ENCODE data around the gene FOXO1.

The FOXO1 gene

GRCh38 chr13:40613192-40613818 lies 53.1 kb downstream of the FOXO1 start:
- peak; percentile 85 for FAIRE-seq
- peak; percentile 27 for DNase-seq (ENCODE audit: insufficient read length)
- peak; percentile 41; the same call in 1 of the 2 replicates for TF ChIP-seq POLR2A (IDR thresholded peaks at IDR 0.05; ENCODE audit: low read depth, low read length)
- TF ChIP-seq TAF1 (IDR thresholded peaks at IDR 0.05; ENCODE audit: borderline replicate concordance, low read depth, low read length) = no peak
- TF ChIP-seq POLR2AphosphoS5 (IDR thresholded peaks at IDR 0.05; ENCODE audit: low read depth, low read length) = 0 out of 2 replicates have a peak, but pooled peaks have one; percentile 30

GRCh38 chr13:40612041-40612440 lies 54.4 kb downstream of the FOXO1 start:
- no peak for TF ChIP-seq POLR2A (IDR thresholded peaks at IDR 0.05; ENCODE audit: low read depth, low read length)
- TF ChIP-seq POLR2AphosphoS5 (IDR thresholded peaks at IDR 0.05; ENCODE audit: low read depth, low read length) = no peak
- no peak for TF ChIP-seq TAF1 (IDR thresholded peaks at IDR 0.05; ENCODE audit: borderline replicate concordance, low read depth, low read length)
- FAIRE-seq = no peak
- no peak for DNase-seq (ENCODE audit: insufficient read length)

GRCh38 chr13:40611635-40612034 lies 54.8 kb downstream of the FOXO1 start:
- no peak for TF ChIP-seq TAF1 (IDR thresholded peaks at IDR 0.05; ENCODE audit: borderline replicate concordance, low read depth, low read length)
- TF ChIP-seq POLR2A (IDR thresholded peaks at IDR 0.05; ENCODE audit: low read depth, low read length) = no peak
- TF ChIP-seq POLR2AphosphoS5 (IDR thresholded peaks at IDR 0.05; ENCODE audit: low read depth, low read length) = no peak
- FAIRE-seq = no peak

GRCh38 chr13:40611004-40611403 lies 55.4 kb downstream of the FOXO1 start:
- no peak for TF ChIP-seq TAF1 (IDR thresholded peaks at IDR 0.05; ENCODE audit: borderline replicate concordance, low read depth, low read length)
- TF ChIP-seq POLR2A (IDR thresholded peaks at IDR 0.05; ENCODE audit: low read depth, low read length) = no peak
- TF ChIP-seq POLR2AphosphoS5 (IDR thresholded peaks at IDR 0.05; ENCODE audit: low read depth, low read length) = no peak
- peak; percentile 5 for FAIRE-seq
- no peak for DNase-seq (ENCODE audit: insufficient read length)

More at GRCh38 chr13:40611635-40612034, 54.8 kb downstream of the FOXO1 start:
- no peak for DNase-seq (ENCODE audit: insufficient read length)

- DNase-seq (ENCODE audit: insufficient read length) (no peak), FAIRE-seq (no peak)
- no peak for TF ChIP-seq POLR2A (IDR thresholded peaks at IDR 0.05; ENCODE audit: low read depth, low read length)
- no peak for TF ChIP-seq POLR2AphosphoS5 (IDR thresholded peaks at IDR 0.05; ENCODE audit: low read depth, low read length)
- no peak for TF ChIP-seq TAF1 (IDR thresholded peaks at IDR 0.05; ENCODE audit: borderline replicate concordance, low read depth, low read length)
Measured at GRCh38 chr13:40609972-40610726, 56.3 kb downstream of the FOXO1 start.

GRCh38 chr13:40608308-40608707 lies 58.1 kb downstream of the FOXO1 start:
- no peak for FAIRE-seq
- no peak for DNase-seq (ENCODE audit: insufficient read length)
- TF ChIP-seq POLR2AphosphoS5 (IDR thresholded peaks at IDR 0.05; ENCODE audit: low read depth, low read length) = no peak
- TF ChIP-seq TAF1 (IDR thresholded peaks at IDR 0.05; ENCODE audit: borderline replicate concordance, low read depth, low read length) = no peak
- no peak for TF ChIP-seq POLR2A (IDR thresholded peaks at IDR 0.05; ENCODE audit: low read depth, low read length)

GRCh38 chr13:40605573-40605972 lies 60.9 kb downstream of the FOXO1 start:
- FAIRE-seq = no peak
- TF ChIP-seq POLR2AphosphoS5 (IDR thresholded peaks at IDR 0.05; ENCODE audit: low read depth, low read length) (no peak), TAF1 (IDR thresholded peaks at IDR 0.05; ENCODE audit: borderline replicate concordance, low read depth, low read length) (no peak), POLR2A (IDR thresholded peaks at IDR 0.05; ENCODE audit: low read depth, low read length) (no peak)
- no peak for DNase-seq (ENCODE audit: insufficient read length)

GRCh38 chr13:40604135-40604534 lies 62.3 kb downstream of the FOXO1 start:
- no peak for TF ChIP-seq POLR2A (IDR thresholded peaks at IDR 0.05; ENCODE audit: low read depth, low read length)
- TF ChIP-seq POLR2AphosphoS5 (IDR thresholded peaks at IDR 0.05; ENCODE audit: low read depth, low read length) = no peak
- no peak for TF ChIP-seq TAF1 (IDR thresholded peaks at IDR 0.05; ENCODE audit: borderline replicate concordance, low read depth, low read length)
- FAIRE-seq (peak; percentile 57), DNase-seq (ENCODE audit: insufficient read length) (no peak)

- no peak for TF ChIP-seq POLR2A (IDR thresholded peaks at IDR 0.05; ENCODE audit: low read depth, low read length)
- TF ChIP-seq POLR2AphosphoS5 (IDR thresholded peaks at IDR 0.05; ENCODE audit: low read depth, low read length) = no peak
- peak; percentile 87 for FAIRE-seq
- no peak for DNase-seq (ENCODE audit: insufficient read length)
Measured at GRCh38 chr13:40600149-40600751, 66.2 kb downstream of the FOXO1 start.

GRCh38 chr13:40599747-40600146 lies 66.7 kb downstream of the FOXO1 start:
- DNase-seq (ENCODE audit: insufficient read length) (no peak), FAIRE-seq (peak; percentile 24)
- TF ChIP-seq POLR2A (IDR thresholded peaks at IDR 0.05; ENCODE audit: low read depth, low read length) (no peak), TAF1 (IDR thresholded peaks at IDR 0.05; ENCODE audit: borderline replicate concordance, low read depth, low read length) (no peak), POLR2AphosphoS5 (IDR thresholded peaks at IDR 0.05; ENCODE audit: low read depth, low read length) (no peak)

- DNase-seq (ENCODE audit: insufficient read length) (no peak), FAIRE-seq (peak; percentile 69)
Measured at GRCh38 chr13:40599124-40599523, 67.3 kb downstream of the FOXO1 start.

More at GRCh38 chr13:40599124-40599523, 67.3 kb downstream of the FOXO1 start:
- no peak for TF ChIP-seq POLR2A (IDR thresholded peaks at IDR 0.05; ENCODE audit: low read depth, low read length)
- no peak for TF ChIP-seq POLR2AphosphoS5 (IDR thresholded peaks at IDR 0.05; ENCODE audit: low read depth, low read length)
- no peak for TF ChIP-seq TAF1 (IDR thresholded peaks at IDR 0.05; ENCODE audit: borderline replicate concordance, low read depth, low read length)

Measured in GM12892 (cell line).